Activated CD4-positive, CD25-positive, alpha-beta regulatory T cell treated with anti-CD3 and anti-CD28 coated beads, Interleukin-2, amount 50 U/mL, for 72 hours (primary cell): ENCODE measurements around the gene HOXD13.

Experiments used
- DNase-seq: peaks from one replicate; pipeline ENCODE4 v3.0.0; 2021

HOXD13 gene

GRCh38 chr2:176092270-176093144 lies at the start of gene HOXD13:
TSS of gene HOXD13 (plus strand) at chr2:176092721. CDS start at chr2:176092891, 170 bp downstream.
- DNase-seq: no peak

- DNase-seq: no peak
These were observed 36.1 kb upstream of the HOXD13 start for GRCh38 chr2:176056406-176056805.

GRCh38 chr2:176063958-176064357 lies 28.6 kb upstream of the HOXD13 start:
- no peak for DNase-seq

- no peak for DNase-seq
These were observed 25.6 kb upstream of the HOXD13 start for GRCh38 chr2:176066645-176067588.

- no peak for DNase-seq
These were observed 24.7 kb upstream of the HOXD13 start for GRCh38 chr2:176067589-176068418.

GRCh38 chr2:176068419-176068832 lies 24.1 kb upstream of the HOXD13 start:
- DNase-seq: no peak

GRCh38 chr2:176071330-176072291 lies 20.9 kb upstream of the HOXD13 start:
- DNase-seq: no peak

GRCh38 chr2:176072292-176072669 lies 20.2 kb upstream of the HOXD13 start:
- no peak for DNase-seq

- DNase-seq: no peak
These were observed 19.3 kb upstream of the HOXD13 start for GRCh38 chr2:176072951-176073904.

- no peak for DNase-seq
These were observed 17.5 kb upstream of the HOXD13 start for GRCh38 chr2:176074919-176075425.

- no peak for DNase-seq
These were observed 17.0 kb upstream of the HOXD13 start for GRCh38 chr2:176075481-176075880.

GRCh38 chr2:176076063-176076462 lies 16.5 kb upstream of the HOXD13 start:
- DNase-seq: no peak

- no peak for DNase-seq
These were observed 15.7 kb upstream of the HOXD13 start for GRCh38 chr2:176076796-176077195.

GRCh38 chr2:176078541-176079284 lies 13.8 kb upstream of the HOXD13 start:
- no peak for DNase-seq

GRCh38 chr2:176079285-176079830 lies 13.2 kb upstream of the HOXD13 start:
- DNase-seq: no peak

- no peak for DNase-seq
These were observed 12.5 kb upstream of the HOXD13 start for GRCh38 chr2:176079831-176080539.

- no peak for DNase-seq
These were observed 11.8 kb upstream of the HOXD13 start for GRCh38 chr2:176080540-176081375.
